ENCODE results near the gene DSG4.

Gene DSG4

DNA sequence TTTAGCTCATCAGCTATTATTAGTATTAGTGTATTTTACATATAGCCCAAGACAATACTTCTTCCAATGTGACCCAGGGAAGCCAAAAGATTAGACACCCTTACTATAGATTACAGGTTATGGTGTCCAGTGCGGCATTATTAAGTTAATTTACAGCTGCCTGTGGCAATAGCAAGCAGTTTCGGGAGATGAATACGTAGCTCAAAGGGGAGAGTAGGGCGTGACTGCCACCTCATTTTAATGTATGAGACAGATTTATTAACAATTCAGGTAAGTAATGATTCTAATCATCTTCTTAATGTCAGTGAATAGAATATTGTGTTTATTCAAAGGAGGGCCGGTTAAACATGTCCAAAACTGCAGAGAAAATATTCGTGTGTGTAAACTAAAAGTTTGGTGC is 64.2 kb downstream of the DSG4 start:
- H2AFZ ChIP-seq (ENCODE audit: low read depth, low read length) = no peak overlapping the region
- ATAC-seq (ENCODE audit: insufficient read depth, low read depth) (no peak), DNase-seq (no peak)
- no peak overlapping the region for H3K4me2 ChIP-seq (ENCODE audit: insufficient read depth, low read length)
- H3K4me3 ChIP-seq (ENCODE audit: low read depth in 1 of 2, low read length in 2 of 2) = no peak overlapping the region
- H3K27me3 ChIP-seq (ENCODE audit: insufficient read depth, low read length, poor library complexity) = no peaks in the 10 kb centered on the region
- H3K9ac ChIP-seq (ENCODE audit: low read depth, low read length) = no peak overlapping the region
- TF ChIP-seq EZH2 (IDR thresholded peaks at IDR 0.05; ENCODE audit: borderline replicate concordance, low read depth, low read length, severe bottlenecking) = no peak
- TF ChIP-seq, protein P1, sequence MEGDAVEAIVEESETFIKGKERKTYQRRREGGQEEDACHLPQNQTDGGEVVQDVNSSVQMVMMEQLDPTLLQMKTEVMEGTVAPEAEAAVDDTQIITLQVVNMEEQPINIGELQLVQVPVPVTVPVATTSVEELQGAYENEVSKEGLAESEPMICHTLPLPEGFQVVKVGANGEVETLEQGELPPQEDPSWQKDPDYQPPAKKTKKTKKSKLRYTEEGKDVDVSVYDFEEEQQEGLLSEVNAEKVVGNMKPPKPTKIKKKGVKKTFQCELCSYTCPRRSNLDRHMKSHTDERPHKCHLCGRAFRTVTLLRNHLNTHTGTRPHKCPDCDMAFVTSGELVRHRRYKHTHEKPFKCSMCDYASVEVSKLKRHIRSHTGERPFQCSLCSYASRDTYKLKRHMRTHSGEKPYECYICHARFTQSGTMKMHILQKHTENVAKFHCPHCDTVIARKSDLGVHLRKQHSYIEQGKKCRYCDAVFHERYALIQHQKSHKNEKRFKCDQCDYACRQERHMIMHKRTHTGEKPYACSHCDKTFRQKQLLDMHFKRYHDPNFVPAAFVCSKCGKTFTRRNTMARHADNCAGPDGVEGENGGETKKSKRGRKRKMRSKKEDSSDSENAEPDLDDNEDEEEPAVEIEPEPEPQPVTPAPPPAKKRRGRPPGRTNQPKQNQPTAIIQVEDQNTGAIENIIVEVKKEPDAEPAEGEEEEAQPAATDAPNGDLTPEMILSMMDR (IDR thresholded peaks at IDR 0.05; ENCODE audit: borderline replicate concordance, extremely low read depth, low read length, poor library complexity, severe bottlenecking) = no peak
- no peak overlapping the region for H3K27ac ChIP-seq (ENCODE audit: low read length)
- H3K36me3 ChIP-seq (ENCODE audit: insufficient read depth, low read length) = no peaks in the 10 kb centered on the region
- no peaks in the 10 kb centered on the region for H4K20me1 ChIP-seq (ENCODE audit: insufficient read depth, low read length)
- no peaks in the 10 kb centered on the region for H3K4me1 ChIP-seq (ENCODE audit: insufficient read depth, low read length)
- no peaks in the 10 kb centered on the region for H3K79me2 ChIP-seq (ENCODE audit: insufficient read depth, low read length)
- no peaks in the 10 kb centered on the region for H3K9me3 ChIP-seq (ENCODE audit: insufficient read depth, low read length, severe bottlenecking)

DNA sequence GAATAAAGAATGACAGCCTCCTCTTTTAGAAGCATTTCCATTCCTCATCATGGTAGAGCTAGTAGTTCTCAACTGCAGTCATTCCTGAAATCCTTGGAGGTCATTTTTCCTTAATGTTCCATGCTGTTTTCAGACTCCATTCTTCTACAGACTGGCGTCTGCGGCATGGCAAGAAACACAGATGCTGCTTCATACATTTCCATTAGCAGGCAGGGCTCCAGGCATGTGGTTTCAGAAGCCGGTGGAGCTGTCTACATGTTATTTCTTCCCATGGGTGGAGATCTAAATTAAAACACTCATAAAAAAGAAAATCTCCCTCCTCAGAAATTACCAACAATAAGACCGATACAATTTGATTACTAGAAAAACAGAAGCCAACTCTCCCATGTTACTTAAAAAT is 64.9 kb downstream of the DSG4 start:
- TF ChIP-seq, protein P1 (IDR thresholded peaks at IDR 0.05; ENCODE audit: borderline replicate concordance, extremely low read depth, low read length, poor library complexity, severe bottlenecking) = no peak
- no peak for ATAC-seq (ENCODE audit: insufficient read depth, low read depth)
- no peak overlapping the region for H3K9ac ChIP-seq (ENCODE audit: low read depth, low read length)
- H3K79me2 ChIP-seq (ENCODE audit: insufficient read depth, low read length) = no peaks in the 10 kb centered on the region
- no peak for DNase-seq
- H3K4me3 ChIP-seq (ENCODE audit: low read depth in 1 of 2, low read length in 2 of 2) = no peak overlapping the region
- H3K4me2 ChIP-seq (ENCODE audit: insufficient read depth, low read length) = no peak overlapping the region
- H2AFZ ChIP-seq (ENCODE audit: low read depth, low read length) = no peak overlapping the region
- H3K36me3 ChIP-seq (ENCODE audit: insufficient read depth, low read length) = no peaks in the 10 kb centered on the region
- no peaks in the 10 kb centered on the region for H3K4me1 ChIP-seq (ENCODE audit: insufficient read depth, low read length)
- H3K27me3 ChIP-seq (ENCODE audit: insufficient read depth, low read length, poor library complexity) = no peaks in the 10 kb centered on the region
- no peaks in the 10 kb centered on the region for H3K9me3 ChIP-seq (ENCODE audit: insufficient read depth, low read length, severe bottlenecking)
- no peak overlapping the region for H3K27ac ChIP-seq (ENCODE audit: low read length)
- H4K20me1 ChIP-seq (ENCODE audit: insufficient read depth, low read length) = no peaks in the 10 kb centered on the region

DNA sequence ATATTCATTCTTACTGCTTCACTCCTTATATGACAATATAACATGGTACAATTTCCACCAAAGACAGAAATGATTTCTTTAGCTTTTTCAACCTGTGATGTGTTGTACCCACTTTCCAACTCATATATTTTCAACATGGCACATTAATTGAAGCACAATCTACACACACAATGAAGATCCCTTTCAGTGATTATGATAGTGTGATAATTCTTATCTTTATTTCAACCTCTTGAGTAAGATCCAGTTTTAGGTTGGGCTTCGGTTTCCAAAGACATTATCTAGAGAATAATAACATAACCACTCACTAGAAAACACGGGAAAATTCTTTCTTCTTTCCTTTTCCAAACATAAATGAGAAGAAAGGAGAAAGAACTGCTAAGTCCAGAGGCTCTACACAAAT is 67.6 kb downstream of the DSG4 start:
- no peaks in the 10 kb centered on the region for H3K27me3 ChIP-seq (ENCODE audit: insufficient read depth, low read length, poor library complexity)
- H3K4me1 ChIP-seq (ENCODE audit: insufficient read depth, low read length) = no peaks in the 10 kb centered on the region
- H3K27ac ChIP-seq (ENCODE audit: low read length) = no peak overlapping the region
- no peak overlapping the region for H3K4me2 ChIP-seq (ENCODE audit: insufficient read depth, low read length)
- H3K9me3 ChIP-seq (ENCODE audit: insufficient read depth, low read length, severe bottlenecking) = no peaks in the 10 kb centered on the region
- H3K79me2 ChIP-seq (ENCODE audit: insufficient read depth, low read length) = no peaks in the 10 kb centered on the region
- no peak overlapping the region for H2AFZ ChIP-seq (ENCODE audit: low read depth, low read length)
- no peak for TF ChIP-seq EZH2 (IDR thresholded peaks at IDR 0.05; ENCODE audit: borderline replicate concordance, low read depth, low read length, severe bottlenecking)
- TF ChIP-seq, protein P1 (IDR thresholded peaks at IDR 0.05; ENCODE audit: borderline replicate concordance, extremely low read depth, low read length, poor library complexity, severe bottlenecking) = no peak
- no peaks in the 10 kb centered on the region for H3K36me3 ChIP-seq (ENCODE audit: insufficient read depth, low read length)
- H4K20me1 ChIP-seq (ENCODE audit: insufficient read depth, low read length) = no peaks in the 10 kb centered on the region
- H3K4me3 ChIP-seq (ENCODE audit: low read depth in 1 of 2, low read length in 2 of 2) = no peak overlapping the region
- no peak for DNase-seq
- no peak overlapping the region for H3K9ac ChIP-seq (ENCODE audit: low read depth, low read length)
- no peak for ATAC-seq (ENCODE audit: insufficient read depth, low read depth)

DNA sequence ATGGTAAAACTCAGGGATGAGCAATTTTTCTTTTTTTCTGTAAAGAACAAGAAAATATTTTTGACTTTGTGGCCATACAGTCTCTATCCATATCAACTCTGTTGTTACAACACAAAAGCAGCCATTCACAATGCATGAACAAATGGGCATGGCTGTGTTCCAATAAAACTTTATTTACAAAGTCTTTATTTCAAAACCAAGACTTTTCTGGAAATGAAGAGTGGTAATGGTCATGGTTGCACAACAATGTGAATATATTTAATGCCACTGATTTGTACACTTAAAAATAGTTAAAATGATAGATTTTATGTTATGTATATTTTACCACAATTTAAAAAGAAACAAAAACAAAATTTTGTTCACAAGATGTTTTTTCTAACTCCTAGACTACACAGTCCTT is 69.3 kb downstream of the DSG4 start:
- TF ChIP-seq, protein P1 (IDR thresholded peaks at IDR 0.05; ENCODE audit: borderline replicate concordance, extremely low read depth, low read length, poor library complexity, severe bottlenecking) = no peak
- TF ChIP-seq EZH2 (IDR thresholded peaks at IDR 0.05; ENCODE audit: borderline replicate concordance, low read depth, low read length, severe bottlenecking) = no peak
- no peaks in the 10 kb centered on the region for H4K20me1 ChIP-seq (ENCODE audit: insufficient read depth, low read length)

More for the DNA sequence above, 69.3 kb downstream of the DSG4 start:
- Histone ChIP-seq H3K4me2 (ENCODE audit: insufficient read depth, low read length) (no peak overlapping the region), H3K27ac (ENCODE audit: low read length) (no peak overlapping the region), H3K9ac (ENCODE audit: low read depth, low read length) (no peak overlapping the region), H3K79me2 (ENCODE audit: insufficient read depth, low read length) (no peaks in the 10 kb centered on the region), H3K36me3 (ENCODE audit: insufficient read depth, low read length) (no peaks in the 10 kb centered on the region), H3K27me3 (ENCODE audit: insufficient read depth, low read length, poor library complexity) (peaks cover 3% of the 10 kb centered on the region), H2AFZ (ENCODE audit: low read depth, low read length) (no peak overlapping the region), H3K4me3 (ENCODE audit: low read depth in 1 of 2, low read length in 2 of 2) (no peak overlapping the region), H3K9me3 (ENCODE audit: insufficient read depth, low read length, severe bottlenecking) (no peaks in the 10 kb centered on the region), H3K4me1 (ENCODE audit: insufficient read depth, low read length) (no peaks in the 10 kb centered on the region)
- no peak for DNase-seq
- no peak for ATAC-seq (ENCODE audit: insufficient read depth, low read depth)
